Lung (tissue), 12 donors: ENCODE results near the gene MANSC1. TPM values are rescaled to one million over a fixed set of nuclear protein-coding genes. Genes with fewer than 3 reads are reported as not detected.

Experiments
- ATAC-seq: fragments of 200-7000 bp; cut with Tn5 transposase; one replicate; pipeline ENCODE4 v1.9.1; 2020; ENCODE audit warnings: moderate number of reproducible peaks; ENCODE audit not compliant: insufficient read depth, low FRiP score
- DNase-seq, 3 donors: peaks; one replicate each; pipeline ENCODE4 v3.0.0-alpha.2; 2013 to 2017
- H3K27ac ChIP-seq, 2 donors: one replicate each; pipeline ENCODE4 v1.5.1; 2013; ENCODE audit warnings: mild to moderate bottlenecking in 2 of 2, moderate library complexity in 2 of 2, control low read depth in 1 of 2, inconsistent platforms in 1 of 2, low read depth in 1 of 2, low read length in 1 of 2
- H3K27me3 ChIP-seq, 3 donors: one replicate each; pipeline ENCODE4 v1.5.1; 2013; ENCODE audit warnings: low read length in 2 of 3; ENCODE audit not compliant: control insufficient read depth in 3 of 3, insufficient read depth in 3 of 3
- H3K36me3 ChIP-seq, 4 donors: one replicate each; pipeline ENCODE4 v1.5.1; 2013; ENCODE audit warnings: low read length in 4 of 4, mild to moderate bottlenecking in 1 of 4, moderate library complexity in 1 of 4; ENCODE audit not compliant: control insufficient read depth in 4 of 4, insufficient read depth in 4 of 4
- H3K4me1 ChIP-seq, 5 donors: one replicate each; pipeline ENCODE4 v1.5.1; 2013; ENCODE audit warnings: low read length in 5 of 5, mild to moderate bottlenecking in 2 of 5, moderate library complexity in 1 of 5; ENCODE audit not compliant: control insufficient read depth in 5 of 5, insufficient read depth in 5 of 5
- H3K4me3 ChIP-seq: one replicate; pipeline ENCODE4 v1.5.1; 2013; ENCODE audit warnings: mild to moderate bottlenecking, control low read depth, moderate library complexity
- H3K9ac ChIP-seq, 2 donors: one replicate each; pipeline ENCODE4 v1.5.1; 2013; ENCODE audit warnings: low read length in 2 of 2, control low read depth in 1 of 2; ENCODE audit not compliant: insufficient read depth in 1 of 2
- H3K9me3 ChIP-seq, 4 donors: one replicate each; pipeline ENCODE4 v1.5.1; 2013; ENCODE audit warnings: low read length in 3 of 4, mild to moderate bottlenecking in 1 of 4, moderate library complexity in 1 of 4; ENCODE audit not compliant: control insufficient read depth in 4 of 4, insufficient read depth in 3 of 4
- CTCF ChIP-seq: IDR thresholded peaks from 2 replicates; pipeline ENCODE4 v1.5.1; 2012; ENCODE audit warnings: mild to moderate bottlenecking; ENCODE audit errors: control extremely low read depth, extremely low read depth
- WGBS, 2 donors: extraction: QIAGEN DNeasy Blood & Tissue Kit; methylation state at CpG; one replicate each; pipeline ENCODE4 v1.1.7; 2013; 5-methylcytosine and 5-hydroxymethylcytosine counted together
- polyA plus RNA-seq, 2 donors: library from polyadenylated mRNA; stranded (reverse); fragments of 200-250 nt; gene quantifications; one replicate each; pipeline ENCODE4 v1.2.1, GENCODE V29; 2013
- total RNA-seq, 2 donors: library from RNA; depleted of rRNA in 1 of 2; stranded (reverse); fragments of >200 nt in 1 of 2; gene quantifications; one replicate each; pipeline ENCODE4 v1.2.1, GENCODE V29; 2014 to 2021
- donor health status: control.
- donor health status: control.
- donor health status: Bipolar disorder and iron deficiency.
- donor health status: healthy.
- donor health status: DM: yes; HTN: yes; CAD: no.

MANSC1 gene
- total and polyA plus RNA-seq, 4 donors = 8.0 to 26.7 (median 15.3) TPM

DNA sequence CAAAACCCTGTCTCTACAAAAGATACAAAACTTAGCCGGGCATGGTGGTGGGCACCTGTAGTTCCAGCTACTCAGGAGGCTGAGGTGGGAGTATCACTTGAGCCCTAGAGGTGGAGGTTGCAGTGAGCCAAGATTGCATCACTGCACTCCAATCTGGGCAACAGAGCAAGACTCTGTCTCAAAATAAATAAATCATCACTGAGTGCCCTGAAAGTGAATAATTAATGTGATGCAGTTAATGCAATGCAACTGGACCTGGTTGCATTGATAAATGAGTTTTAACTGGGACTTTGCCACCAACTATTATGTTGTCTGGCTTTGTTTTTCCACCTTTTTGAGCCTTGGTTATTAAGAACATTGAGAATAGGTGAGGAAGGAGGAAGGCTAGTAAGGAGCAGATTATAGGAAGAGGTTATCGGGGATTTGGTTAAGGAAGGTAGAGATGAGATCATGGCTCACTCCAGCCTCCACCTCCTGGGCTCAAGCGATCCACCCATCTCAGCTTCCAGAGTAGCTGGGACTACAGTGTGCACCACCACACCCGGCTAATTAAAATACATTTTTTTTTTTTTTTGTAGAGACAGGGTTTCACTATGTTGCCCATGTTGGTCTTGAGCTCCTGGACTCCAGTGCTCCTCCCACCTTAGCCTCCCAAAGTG, 14.9 kb upstream of the MANSC1 start:
- no peak overlapping the region for H3K27ac ChIP-seq
- H3K36me3 ChIP-seq = peaks cover 0 to 6% (median 2%) of the 10 kb centered on the region in 4 donors
- H3K9ac ChIP-seq = no peak overlapping the region
- no peak overlapping the region for H3K4me3 ChIP-seq
- H3K4me1 ChIP-seq = peaks cover 0 to 2% (median 0%) of the 10 kb centered on the region in 5 donors
- 97 to 99% methylated on average over 4 of the region's 4 CpGs for WGBS, 2 donors
- ATAC-seq (no peak), DNase-seq (no peak)
- H3K27me3 ChIP-seq = no peaks in the 10 kb centered on the region
- TF ChIP-seq CTCF = no peak
- no peaks in the 10 kb centered on the region for H3K9me3 ChIP-seq

- H3K4me1 ChIP-seq = peaks cover 1 to 10% (median 7%) of the 10 kb centered on the region in 5 donors
- H3K9ac ChIP-seq = peak overlapping the region in 1 of 2 donors; percentile 95
- DNase-seq (no peak), ATAC-seq (no peak)
- H3K36me3 ChIP-seq = peaks cover 0 to 3% (median 1%) of the 10 kb centered on the region in 4 donors
- no peak overlapping the region for H3K4me3 ChIP-seq
- H3K27ac ChIP-seq = peak overlapping the region in 1 of 2 donors; percentile 96
- no peaks in the 10 kb centered on the region for H3K9me3 ChIP-seq
- H3K27me3 ChIP-seq = no peaks in the 10 kb centered on the region
- WGBS, 2 donors = 83 to 90% methylated on average over 4 of the region's 4 CpGs
- no peak for TF ChIP-seq CTCF
Measured at GRCh38 chr12:12358528-12358927, 8.5 kb upstream of the MANSC1 start.

DNA sequence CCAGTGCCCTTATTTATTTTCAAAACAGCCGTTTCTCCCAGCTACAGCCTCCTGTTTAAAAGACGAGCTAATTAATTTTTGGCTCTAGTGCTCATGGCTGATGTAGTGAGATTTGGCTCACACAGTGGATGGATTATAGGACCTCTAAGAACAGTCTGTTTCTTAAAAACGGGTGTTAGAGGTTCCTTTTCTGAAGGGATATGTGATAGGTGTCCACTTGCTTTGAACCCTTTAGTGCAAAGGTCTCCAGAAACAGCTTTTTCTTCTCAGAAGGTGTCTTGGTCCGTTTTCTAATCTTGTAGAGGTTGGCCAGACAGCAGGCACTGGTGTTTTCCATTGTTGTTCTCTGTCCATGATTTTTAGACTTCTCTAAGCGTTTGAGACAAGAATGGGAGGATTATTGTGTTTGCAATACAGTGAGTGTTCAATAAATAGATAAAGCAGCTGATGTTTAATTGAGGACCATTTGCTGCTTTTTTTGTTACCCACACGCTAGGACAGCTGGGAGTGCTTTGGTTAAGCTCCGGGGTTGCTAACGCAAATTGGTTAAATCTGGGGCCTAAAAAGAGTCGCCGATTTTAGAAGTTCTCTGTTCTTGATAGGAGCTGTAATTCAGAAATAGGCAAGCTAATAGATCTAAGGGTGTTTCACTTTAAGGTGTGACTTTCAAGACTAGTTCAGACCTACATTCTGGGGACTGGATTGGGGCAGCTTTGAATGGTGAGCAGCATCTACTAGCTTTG, 7.8 kb upstream of the MANSC1 start:
- peak overlapping the region; percentile 82 to 96 for H3K27ac ChIP-seq
- peak overlapping the region; percentile 71 to 95 for H3K9ac ChIP-seq
- ATAC-seq = no peak
- peaks cover 0 to under 1% (median under 1%) of the 10 kb centered on the region in 4 donors for H3K36me3 ChIP-seq
- H3K4me1 ChIP-seq = peaks cover 0 to 10% (median 7%) of the 10 kb centered on the region in 5 donors
- H3K4me3 ChIP-seq = peak overlapping the region; percentile 61
- TF ChIP-seq CTCF = no peak
- peak; percentile 12 to 80 (median 74) for DNase-seq
- H3K27me3 ChIP-seq = no peaks in the 10 kb centered on the region
- no peaks in the 10 kb centered on the region for H3K9me3 ChIP-seq
- 26 to 33% methylated on average over 10 of the region's 10 CpGs for WGBS, 2 donors
